SJSA1 (cell line): ENCODE results near the gene NXT1. TPM values are rescaled to one million over a fixed set of nuclear protein-coding genes. Genes with fewer than 3 reads are reported as not detected.

Source experiments
- DNase-seq, 2 experiments: peaks; one replicate each; pipeline ENCODE4 v3.0.0-alpha.2; 2015 to 2020; ENCODE audit warnings: low spot score in 2 of 2, low read depth in 1 of 2
- H3K27ac ChIP-seq: fragments of 250-450 bp; sonication (Bioruptor Pico); 2 replicates; pipeline ENCODE4 v1.5.1; 2020; ENCODE audit warnings: mild to moderate bottlenecking, moderate library complexity
- H3K27me3 ChIP-seq: fragments of 250-450 bp; sonication (Bioruptor Pico); replicated peaks from 2 replicates; pipeline ENCODE4 v1.5.1; 2020; ENCODE audit warnings: mild to moderate bottlenecking, moderate library complexity
- H3K36me3 ChIP-seq: fragments of 250-450 bp; sonication (Bioruptor Pico); 2 replicates; pipeline ENCODE4 v1.5.1; 2020; ENCODE audit warnings: mild to moderate bottlenecking
- H3K4me1 ChIP-seq: fragments of 250-450 bp; sonication (Bioruptor Pico); replicated peaks from 2 replicates; pipeline ENCODE4 v1.6.1; 2021; ENCODE audit warnings: mild to moderate bottlenecking
- H3K4me3 ChIP-seq: fragments of 250-450 bp; sonication (Bioruptor Pico); 2 replicates; pipeline ENCODE4 v1.5.1; 2020; ENCODE audit warnings: mild to moderate bottlenecking
- H3K9me3 ChIP-seq: fragments of 250-450 bp; sonication (Bioruptor Pico); replicated peaks from 2 replicates; pipeline ENCODE4 v1.5.1; 2020; ENCODE audit warnings: mild to moderate bottlenecking
- total RNA-seq: library from RNA; depleted of rRNA; stranded (reverse); fragments of >200 nt; shearing (Covaris generic); gene quantifications from 2 replicates; pipeline ENCODE4 v1.2.3, GENCODE V29; 2014

Gene NXT1
- total RNA-seq, 1 experiment from 2014 or later, result 76.0 TPM

GRCh38 chr20:23358923-23359593, 8.5 kb downstream of the NXT1 start:
- no peak overlapping the region for H3K27ac ChIP-seq

GRCh38 chr20:23360531-23360930, 9.9 kb downstream of the NXT1 start:
- H3K27me3 ChIP-seq, result no peaks in the 10 kb centered on the region
- no peak for DNase-seq
- no peak overlapping the region for H3K4me3 ChIP-seq
- peak overlapping the region; percentile 97 for H3K27ac ChIP-seq
- peaks cover 33% of the 10 kb centered on the region for H3K4me1 ChIP-seq
- peaks cover 32% of the 10 kb centered on the region for H3K36me3 ChIP-seq
- no peaks in the 10 kb centered on the region for H3K9me3 ChIP-seq

More at GRCh38 chr20:23358923-23359593, 8.5 kb downstream of the NXT1 start:
- DNase-seq, result no peak
- H3K27me3 ChIP-seq, result no peaks in the 10 kb centered on the region
- H3K36me3 ChIP-seq, result peaks cover 32% of the 10 kb centered on the region
- H3K4me1 ChIP-seq, result peaks cover 33% of the 10 kb centered on the region
- H3K9me3 ChIP-seq, result no peaks in the 10 kb centered on the region
- no peak overlapping the region for H3K4me3 ChIP-seq

- Histone ChIP-seq H3K4me1 (peaks cover 33% of the 10 kb centered on the region), H3K9me3 (no peaks in the 10 kb centered on the region), H3K36me3 (peaks cover 32% of the 10 kb centered on the region), H3K27ac (peak overlapping the region; percentile 97), H3K4me3 (peak overlapping the region; percentile 87), H3K27me3 (no peaks in the 10 kb centered on the region)
- DNase-seq, result no peak
Observed at GRCh38 chr20:23361119-23361475, 10.5 kb downstream of the NXT1 start.

GRCh38 chr20:23361476-23362391, 11.1 kb downstream of the NXT1 start, which contains the start of gene GZF1:
Gene GZF1, plus strand, starts transcription at chr20:23362182. Its CDS starts 2,202 bp downstream, at chr20:23364384.
- Histone ChIP-seq H3K4me1 (peaks cover 37% of the 10 kb centered on the region), H3K27me3 (no peaks in the 10 kb centered on the region), H3K4me3 (peak within 1 kb of the TSS; percentile 87), H3K36me3 (peaks cover 36% of the 10 kb centered on the region), H3K9me3 (no peaks in the 10 kb centered on the region), H3K27ac (peak within 1 kb of the TSS; percentile 97)
- DNase-seq, result peak; percentile 98 to 99

- Histone ChIP-seq H3K4me1 (peaks cover 39% of the 10 kb centered on the region), H3K27ac (peak overlapping the region; percentile 66), H3K9me3 (no peaks in the 10 kb centered on the region), H3K36me3 (peaks cover 43% of the 10 kb centered on the region), H3K27me3 (no peaks in the 10 kb centered on the region), H3K4me3 (peak overlapping the region; percentile 87)
- peak in 1 of 2 experiments; percentile 56 for DNase-seq
Observed at GRCh38 chr20:23362392-23363256, 12.0 kb downstream of the NXT1 start.

GRCh38 chr20:23363257-23363649, 12.7 kb downstream of the NXT1 start:
- H3K27ac ChIP-seq, result no peak overlapping the region

GRCh38 chr20:23365390-23366165, 15.0 kb downstream of the NXT1 start:
- H3K4me1 ChIP-seq, result peaks cover 44% of the 10 kb centered on the region

More at GRCh38 chr20:23363257-23363649, 12.7 kb downstream of the NXT1 start:
- H3K27me3 ChIP-seq, result no peaks in the 10 kb centered on the region
- no peak for DNase-seq
- peak overlapping the region; percentile 87 for H3K4me3 ChIP-seq
- no peaks in the 10 kb centered on the region for H3K9me3 ChIP-seq
- H3K36me3 ChIP-seq, result peaks cover 49% of the 10 kb centered on the region
- H3K4me1 ChIP-seq, result peaks cover 43% of the 10 kb centered on the region

GRCh38 chr20:23366384-23366783, 15.8 kb downstream of the NXT1 start:
- DNase-seq, result no peak
- Histone ChIP-seq H3K9me3 (no peaks in the 10 kb centered on the region), H3K4me3 (no peak overlapping the region), H3K27me3 (no peaks in the 10 kb centered on the region), H3K36me3 (peaks cover 80% of the 10 kb centered on the region), H3K27ac (no peak overlapping the region), H3K4me1 (peaks cover 36% of the 10 kb centered on the region)

More at GRCh38 chr20:23365390-23366165, 15.0 kb downstream of the NXT1 start:
- H3K27ac ChIP-seq, result no peak overlapping the region
- H3K9me3 ChIP-seq, result no peaks in the 10 kb centered on the region
- no peak overlapping the region for H3K4me3 ChIP-seq
- no peak for DNase-seq
- no peaks in the 10 kb centered on the region for H3K27me3 ChIP-seq
- H3K36me3 ChIP-seq, result peaks cover 72% of the 10 kb centered on the region

GRCh38 chr20:23367770-23368169, 17.2 kb downstream of the NXT1 start:
- Histone ChIP-seq H3K9me3 (no peaks in the 10 kb centered on the region), H3K27me3 (no peaks in the 10 kb centered on the region), H3K4me3 (no peak overlapping the region), H3K4me1 (peaks cover 33% of the 10 kb centered on the region), H3K36me3 (peaks cover 88% of the 10 kb centered on the region), H3K27ac (no peak overlapping the region)
- DNase-seq, result no peak

- Histone ChIP-seq H3K36me3 (peaks cover 95% of the 10 kb centered on the region), H3K9me3 (no peaks in the 10 kb centered on the region), H3K4me3 (no peak overlapping the region), H3K27ac (no peak overlapping the region), H3K4me1 (peaks cover 26% of the 10 kb centered on the region), H3K27me3 (no peaks in the 10 kb centered on the region)
- DNase-seq, result no peak
Observed at GRCh38 chr20:23368316-23369071, 17.9 kb downstream of the NXT1 start.

- H3K9me3 ChIP-seq, result no peaks in the 10 kb centered on the region
- no peak overlapping the region for H3K4me3 ChIP-seq
- DNase-seq, result no peak
- peaks cover 25% of the 10 kb centered on the region; the same call in 1 of the 2 replicates for H3K4me1 ChIP-seq
- H3K27ac ChIP-seq, result no peak overlapping the region
- peaks cover 100% of the 10 kb centered on the region for H3K36me3 ChIP-seq
- H3K27me3 ChIP-seq, result no peaks in the 10 kb centered on the region
Observed at GRCh38 chr20:23369072-23369823, 18.7 kb downstream of the NXT1 start.

GRCh38 chr20:23370274-23370673, 19.7 kb downstream of the NXT1 start:
- no peaks in the 10 kb centered on the region for H3K9me3 ChIP-seq
- no peak overlapping the region for H3K27ac ChIP-seq
- peaks cover 94% of the 10 kb centered on the region for H3K36me3 ChIP-seq
- H3K27me3 ChIP-seq, result no peaks in the 10 kb centered on the region
- H3K4me1 ChIP-seq, result peaks cover 25% of the 10 kb centered on the region; the same call in 1 of the 2 replicates
- no peak overlapping the region for H3K4me3 ChIP-seq
- no peak for DNase-seq
